ENCODE measurements around the gene LRRC7.

- TF ChIP-seq CTCF (IDR thresholded peaks at IDR 0.05) (no peak), EP300 (IDR thresholded peaks at IDR 0.05) (no peak)
Measured at GRCh38 chr1:69787151-69787550, 219.4 kb downstream of the LRRC7 start.

Measured in ovary (tissue), 3 donors.